ENCODE results near the gene EXOC1L. TPM values are rescaled to one million over a fixed set of nuclear protein-coding genes. Genes with fewer than 3 reads are reported as not detected.
A peak's percentile ranks its signal among the peaks of the same experiment; 100 is the strongest.

Gene EXOC1L
- total and polyA plus RNA-seq, 5 donors: 0.11 TPM; not detected in 4

DNA sequence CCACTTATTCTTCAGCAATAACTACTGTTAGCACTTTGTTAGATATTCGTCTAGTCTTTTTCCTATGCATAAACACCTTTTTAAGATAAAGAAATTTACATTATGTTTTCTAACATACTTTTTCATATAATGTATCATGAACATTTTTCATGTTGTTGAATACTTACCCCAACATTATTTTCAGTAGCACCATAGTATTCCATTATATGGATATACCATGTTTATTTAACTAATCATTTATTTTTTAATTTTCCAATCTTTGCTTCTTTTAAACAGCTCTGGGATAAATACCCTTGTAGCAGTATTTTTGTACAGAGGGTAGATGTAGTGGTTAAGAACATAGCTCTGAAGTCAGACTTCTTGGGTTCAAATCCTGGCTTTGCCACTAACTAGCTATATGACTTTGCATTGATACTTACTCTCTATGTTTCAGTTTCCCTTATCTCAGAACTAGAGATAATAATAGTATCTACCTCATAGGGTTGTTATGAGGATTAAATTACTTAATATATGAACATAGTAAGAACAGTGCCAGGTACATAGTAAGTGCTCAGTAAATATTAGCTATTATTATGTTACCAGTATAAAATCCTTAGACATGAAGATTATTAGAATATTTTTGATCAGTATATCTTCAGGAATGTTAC, 45.1 kb downstream of the EXOC1L start:
- Histone ChIP-seq H3K27me3 (ENCODE audit: control insufficient read depth, insufficient read depth) (no peaks in the 10 kb centered on the region), H3K4me3 (ENCODE audit: low read length) (no peak overlapping the region), H3K27ac (ENCODE audit: low read length) (no peak overlapping the region), H3K4me1 (ENCODE audit: control insufficient read depth, insufficient read depth, low read length) (no peaks in the 10 kb centered on the region), H3K9me3 (ENCODE audit: control insufficient read depth, low read length) (no peaks in the 10 kb centered on the region)
- ATAC-seq: no peak
- intact Hi-C loops (cut with DNase I): loop anchor here in 1 of 4 donors (5.0 kb wide), 1 partner anchor 517 kb away; the partner anchor contains the start of gene SRD5A3
- 94% methylated on average over 1 of the region's 1 CpG for WGBS
- no peak for DNase-seq

DNA sequence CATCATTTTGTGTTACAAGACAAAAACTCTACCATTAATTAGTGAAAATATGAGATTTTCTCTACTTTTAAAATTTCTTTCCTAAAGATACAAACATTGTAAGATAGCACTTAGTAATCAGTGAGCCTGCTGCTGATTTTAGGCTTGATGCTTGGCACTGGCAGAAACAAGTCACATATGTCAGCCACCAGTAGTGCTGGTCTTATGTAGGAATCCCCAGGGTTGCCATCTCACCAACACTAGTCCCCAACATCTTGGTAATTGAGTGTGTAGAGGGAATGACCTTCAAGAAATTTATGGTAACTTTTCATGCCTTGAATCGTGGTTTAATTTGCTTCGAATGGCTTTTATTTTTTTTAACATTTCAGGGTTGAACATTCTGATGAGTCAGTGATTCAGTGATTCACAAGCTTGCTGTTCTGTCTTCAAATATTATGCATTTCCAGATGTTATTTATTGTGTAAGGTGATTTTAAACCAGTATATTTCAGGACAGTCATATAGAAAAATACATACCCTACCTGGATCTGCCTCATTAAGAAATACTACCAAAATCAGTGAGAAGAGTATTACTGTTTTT, 45.7 kb downstream of the EXOC1L start:
- Histone ChIP-seq H3K27ac (ENCODE audit: low read length) (no peak overlapping the region), H3K9me3 (ENCODE audit: control insufficient read depth, low read length) (no peaks in the 10 kb centered on the region), H3K27me3 (ENCODE audit: control insufficient read depth, insufficient read depth) (no peaks in the 10 kb centered on the region), H3K4me3 (ENCODE audit: low read length) (no peak overlapping the region), H3K4me1 (ENCODE audit: control insufficient read depth, insufficient read depth, low read length) (no peaks in the 10 kb centered on the region)
- intact Hi-C loops (cut with DNase I): loop anchor here in 1 of 4 donors (5.0 kb wide), 1 partner anchor 518 kb away; the partner anchor contains the start of gene SRD5A3
- WGBS: 82% methylated on average over 2 of the region's 2 CpGs
- no peak for DNase-seq
- no peak for ATAC-seq

DNA sequence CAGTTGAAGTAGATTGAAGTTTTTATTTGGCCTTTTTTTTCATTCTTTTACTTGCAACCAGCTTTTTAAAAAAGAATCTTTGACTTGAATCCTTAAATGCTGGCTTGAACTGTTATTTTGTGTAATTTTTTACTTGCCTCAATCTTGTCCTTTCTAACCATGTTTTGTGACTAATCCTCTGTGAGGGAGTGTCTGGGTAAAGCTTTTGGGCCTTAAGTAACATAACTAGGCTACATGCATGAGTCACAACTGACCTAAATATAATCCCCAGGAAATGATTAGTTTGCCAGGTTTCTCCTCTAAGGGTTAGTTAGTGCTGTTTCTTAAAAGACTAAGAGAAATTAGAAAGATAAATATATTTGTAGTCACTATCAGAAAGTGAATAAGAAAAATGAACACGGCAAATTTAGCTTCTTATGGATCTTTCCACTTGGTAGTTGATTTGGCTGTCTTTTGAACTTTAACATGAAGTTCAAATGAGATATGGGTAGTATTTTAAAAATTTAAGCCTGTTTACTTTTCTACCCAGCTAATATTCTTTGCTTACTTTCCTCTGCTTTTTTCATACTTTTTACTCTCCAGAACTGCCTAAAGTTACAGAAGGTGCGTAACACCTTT, 46.8 kb downstream of the EXOC1L start:
- Histone ChIP-seq H3K4me1 (ENCODE audit: control insufficient read depth, insufficient read depth, low read length) (no peaks in the 10 kb centered on the region), H3K4me3 (ENCODE audit: low read length) (no peak overlapping the region), H3K27me3 (ENCODE audit: control insufficient read depth, insufficient read depth) (no peaks in the 10 kb centered on the region), H3K9me3 (ENCODE audit: control insufficient read depth, low read length) (no peaks in the 10 kb centered on the region), H3K27ac (ENCODE audit: low read length) (no peak overlapping the region)
- peak; percentile 96 to 99 for ATAC-seq
- intact Hi-C loops (cut with DNase I): loop anchor here in 1 of 4 donors (5.0 kb wide), 1 partner anchor 519 kb away; the partner anchor contains the start of gene SRD5A3
- no peak for DNase-seq
- WGBS: 63% methylated on average over 2 of the region's 2 CpGs

GRCh38 chr4:55866973-55867574, 47.5 kb downstream of the EXOC1L start:
- no peak overlapping the region for H3K4me3 ChIP-seq (ENCODE audit: low read length)
- intact Hi-C loops (cut with DNase I): loop anchor here in 1 of 4 donors (5.0 kb wide), 1 partner anchor 520 kb away; the partner anchor contains the start of gene SRD5A3
- no peak overlapping the region for H3K27ac ChIP-seq (ENCODE audit: low read length)

DNA sequence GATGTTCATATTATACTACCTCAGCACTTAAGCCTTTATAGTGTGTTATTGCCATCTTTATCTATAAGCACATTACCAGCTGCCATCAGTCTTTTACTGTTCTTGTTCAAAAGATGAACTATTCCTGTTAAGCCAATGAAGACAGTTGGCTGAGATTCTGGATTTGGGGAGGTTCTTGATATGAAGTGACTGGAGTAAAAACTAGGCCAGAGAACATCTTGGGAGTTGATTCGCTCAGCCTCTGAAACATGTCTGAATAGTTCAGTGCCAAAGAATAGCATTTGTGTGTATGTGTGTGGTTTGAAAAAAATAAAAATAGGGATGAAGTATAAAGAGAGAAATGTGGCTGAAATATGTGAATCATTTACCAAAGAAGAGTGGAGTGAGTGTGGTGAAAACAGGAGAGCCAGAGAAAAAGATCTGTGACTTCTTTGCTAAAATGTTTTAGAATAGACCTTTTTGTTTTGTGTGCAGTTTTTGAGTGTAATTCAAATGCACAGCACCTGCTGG, 49.0 kb downstream of the EXOC1L start:
- Histone ChIP-seq H3K4me1 (ENCODE audit: control insufficient read depth, insufficient read depth, low read length) (no peaks in the 10 kb centered on the region), H3K27ac (ENCODE audit: low read length) (no peak overlapping the region), H3K4me3 (ENCODE audit: low read length) (no peak overlapping the region), H3K27me3 (ENCODE audit: control insufficient read depth, insufficient read depth) (no peaks in the 10 kb centered on the region), H3K9me3 (ENCODE audit: control insufficient read depth, low read length) (no peaks in the 10 kb centered on the region)
- no peak for DNase-seq
- 88% methylated on average over 1 of the region's 1 CpG for WGBS
- intact Hi-C loops (cut with DNase I): loop anchor here in 1 of 4 donors (5.0 kb wide), 1 partner anchor 521 kb away; the partner anchor contains the start of gene SRD5A3
- ATAC-seq: no peak

More at GRCh38 chr4:55866973-55867574, 47.5 kb downstream of the EXOC1L start:
- no peaks in the 10 kb centered on the region for H3K27me3 ChIP-seq (ENCODE audit: control insufficient read depth, insufficient read depth)
- 9% methylated on average over 4 of the region's 4 CpGs for WGBS
- DNase-seq (no peak), ATAC-seq (peak; percentile 89 to 94)
- H3K9me3 ChIP-seq (ENCODE audit: control insufficient read depth, low read length): no peaks in the 10 kb centered on the region
- H3K4me1 ChIP-seq (ENCODE audit: control insufficient read depth, insufficient read depth, low read length): no peaks in the 10 kb centered on the region

DNA sequence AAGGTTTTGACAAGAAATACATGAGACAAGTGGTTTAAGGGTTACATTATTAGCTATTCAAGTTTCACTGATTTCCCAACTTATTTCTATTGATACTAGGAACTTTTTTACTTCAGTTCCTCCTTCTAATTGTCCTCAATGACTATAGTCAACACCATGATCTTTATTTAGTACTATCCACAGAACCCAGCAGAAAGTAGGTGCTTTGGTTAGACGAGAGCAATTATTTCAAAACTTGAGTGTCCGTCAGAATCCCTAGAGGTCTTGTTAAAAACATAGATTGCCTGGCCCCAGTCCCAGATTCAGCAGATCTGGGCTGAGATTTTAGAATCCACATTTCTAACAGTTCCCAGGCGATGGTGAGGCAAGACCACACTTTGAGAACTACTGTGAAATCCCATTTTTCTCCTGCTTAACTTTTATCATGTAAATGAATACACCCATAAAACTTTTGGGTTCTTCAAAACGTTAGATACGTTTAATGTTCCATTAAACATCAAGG, 51.8 kb downstream of the EXOC1L start:
- ATAC-seq: no peak
- DNase-seq: peak in 1 of 3 donors; percentile 16

GRCh38 chr4:55874831-55875230, 55.2 kb downstream of the EXOC1L start:
- no peak overlapping the region for H3K4me3 ChIP-seq (ENCODE audit: low read length)
- H3K27ac ChIP-seq (ENCODE audit: low read length): no peak overlapping the region
- ATAC-seq (no peak), DNase-seq (no peak)
- no peaks in the 10 kb centered on the region for H3K9me3 ChIP-seq (ENCODE audit: control insufficient read depth, low read length)
- intact Hi-C loops (cut with DNase I): no loop called here
- H3K4me1 ChIP-seq (ENCODE audit: control insufficient read depth, insufficient read depth, low read length): no peaks in the 10 kb centered on the region
- H3K27me3 ChIP-seq (ENCODE audit: control insufficient read depth, insufficient read depth): no peaks in the 10 kb centered on the region

More for the DNA sequence above, 51.8 kb downstream of the EXOC1L start:
- Histone ChIP-seq H3K4me1 (ENCODE audit: control insufficient read depth, insufficient read depth, low read length) (no peaks in the 10 kb centered on the region), H3K4me3 (ENCODE audit: low read length) (no peak overlapping the region), H3K9me3 (ENCODE audit: control insufficient read depth, low read length) (no peaks in the 10 kb centered on the region), H3K27me3 (ENCODE audit: control insufficient read depth, insufficient read depth) (no peaks in the 10 kb centered on the region), H3K27ac (ENCODE audit: low read length) (no peak overlapping the region)
- 73% methylated on average over 5 of the region's 5 CpGs for WGBS
- intact Hi-C loops (cut with DNase I): no loop called here

- no peak overlapping the region for H3K27ac ChIP-seq (ENCODE audit: low read length)
- H3K9me3 ChIP-seq (ENCODE audit: control insufficient read depth, low read length): no peaks in the 10 kb centered on the region
- no peak overlapping the region for H3K4me3 ChIP-seq (ENCODE audit: low read length)
- intact Hi-C loops (cut with DNase I): no loop called here
- no peaks in the 10 kb centered on the region for H3K27me3 ChIP-seq (ENCODE audit: control insufficient read depth, insufficient read depth)
- ATAC-seq (no peak), DNase-seq (no peak)
- H3K4me1 ChIP-seq (ENCODE audit: control insufficient read depth, insufficient read depth, low read length): no peaks in the 10 kb centered on the region
These were observed 56.8 kb downstream of the EXOC1L start for GRCh38 chr4:55876387-55876786.

GRCh38 chr4:55879224-55879623, 59.6 kb downstream of the EXOC1L start:
- intact Hi-C loops (cut with DNase I): no loop called here
- WGBS: 96% methylated on average over 3 of the region's 3 CpGs
- H3K9me3 ChIP-seq (ENCODE audit: control insufficient read depth, low read length): no peaks in the 10 kb centered on the region

GRCh38 chr4:55880652-55881280, 61.2 kb downstream of the EXOC1L start:
- H3K4me3 ChIP-seq (ENCODE audit: low read length): no peak overlapping the region
- intact Hi-C loops (cut with DNase I): no loop called here
- no peak for ATAC-seq
- no peaks in the 10 kb centered on the region for H3K9me3 ChIP-seq (ENCODE audit: control insufficient read depth, low read length)
- H3K27ac ChIP-seq (ENCODE audit: low read length): no peak overlapping the region
- DNase-seq: no peak
- no peaks in the 10 kb centered on the region for H3K4me1 ChIP-seq (ENCODE audit: control insufficient read depth, insufficient read depth, low read length)
- WGBS: 99% methylated on average over 3 of the region's 3 CpGs
- no peaks in the 10 kb centered on the region for H3K27me3 ChIP-seq (ENCODE audit: control insufficient read depth, insufficient read depth)

More at GRCh38 chr4:55879224-55879623, 59.6 kb downstream of the EXOC1L start:
- ATAC-seq (no peak), DNase-seq (no peak)
- H3K27me3 ChIP-seq (ENCODE audit: control insufficient read depth, insufficient read depth): no peaks in the 10 kb centered on the region
- no peaks in the 10 kb centered on the region for H3K4me1 ChIP-seq (ENCODE audit: control insufficient read depth, insufficient read depth, low read length)
- no peak overlapping the region for H3K4me3 ChIP-seq (ENCODE audit: low read length)
- H3K27ac ChIP-seq (ENCODE audit: low read length): no peak overlapping the region
